Measurements from ENCODE around the gene SH3GLB1. TPM values are rescaled to one million over a fixed set of nuclear protein-coding genes. Genes with fewer than 3 reads are reported as not detected.
A peak's percentile ranks its signal among the peaks of the same experiment; 100 is the strongest.
"Not testable (repeated sequence)": the region's sequence is repeated elsewhere in the genome, so short reads cannot be mapped to it uniquely, and the experiment has no call there.

SH3GLB1 gene
- total RNA-seq, 1 experiment from 2014 or later = 47.6 TPM

GRCh38 chr1:86699186-86699585, 5.2 kb upstream of the SH3GLB1 start:
- H2AFZ ChIP-seq = no peak overlapping the region
- intact Hi-C loops (cut with micrococcal nuclease; ENCODE audit: unreplicated experiment) = no loop called here
- BruUV-seq (replicated peaks) = no TSS peak

GRCh38 chr1:86701731-86702130, 2.6 kb upstream of the SH3GLB1 start:
- Histone ChIP-seq H3K4me2 (no peak overlapping the region), H3K9me3 (ENCODE audit: insufficient read depth, low read depth) (no peaks in the 10 kb centered on the region), H3K36me3 (ENCODE audit: low read depth) (no peaks in the 10 kb centered on the region), H3K79me2 (ENCODE audit: low read depth) (peaks cover 17% of the 10 kb centered on the region), H2AFZ (no peak overlapping the region), H4K20me1 (ENCODE audit: insufficient read depth) (peaks cover 6% of the 10 kb centered on the region), H3K27me3 (ENCODE audit: insufficient read depth, low read depth) (no peaks in the 10 kb centered on the region), H3K4me3 (no peak overlapping the region), H3K9me2 (ENCODE audit: insufficient read depth) (no peaks in the 10 kb centered on the region), H3K27ac (no peak overlapping the region), H3F3A (ENCODE audit: insufficient read depth, low read depth) (peaks cover 26% of the 10 kb centered on the region), H3K4me1 (replicated peaks; ENCODE audit: insufficient read depth) (peaks cover 22% of the 10 kb centered on the region)
- ChIA-PET CTCF (interaction anchor here (1.2 kb wide), 1 partner anchor 132 kb away, joined by 3 read pairs; no protein-coding TSS in a partner anchor), POLR2A (ENCODE audit: unreplicated experiment) (no interaction called here)
- BruUV-seq (replicated peaks) = no TSS peak
- no peak for DNase-seq
- intact Hi-C loops (cut with micrococcal nuclease; ENCODE audit: unreplicated experiment) = loop anchor here (10.0 kb wide), 2 partner anchors 197 to 317 kb away; no protein-coding TSS in a partner anchor
- TF ChIP-seq EZH2 (IDR thresholded peaks at IDR 0.05; ENCODE audit: low read depth) (no peak), CTCF (conservative IDR thresholded peaks at IDR 0.05) (no peak)

More at GRCh38 chr1:86699186-86699585, 5.2 kb upstream of the SH3GLB1 start:
- Histone ChIP-seq H4K20me1 (ENCODE audit: insufficient read depth) (no peaks in the 10 kb centered on the region), H3K9me2 (ENCODE audit: insufficient read depth) (no peaks in the 10 kb centered on the region), H3K4me2 (no peak overlapping the region), H3F3A (ENCODE audit: insufficient read depth, low read depth) (peaks cover 13% of the 10 kb centered on the region; the same call in 1 of the 2 replicates), H3K9me3 (ENCODE audit: insufficient read depth, low read depth) (no peaks in the 10 kb centered on the region), H3K4me3 (no peak overlapping the region), H3K4me1 (replicated peaks; ENCODE audit: insufficient read depth) (peaks cover 29% of the 10 kb centered on the region), H3K27ac (no peak overlapping the region), H3K79me2 (ENCODE audit: low read depth) (no peaks in the 10 kb centered on the region), H3K36me3 (ENCODE audit: low read depth) (no peaks in the 10 kb centered on the region), H3K27me3 (ENCODE audit: insufficient read depth, low read depth) (no peaks in the 10 kb centered on the region)
- no peak for TF ChIP-seq CTCF (conservative IDR thresholded peaks at IDR 0.05)
- no peak for TF ChIP-seq EZH2 (IDR thresholded peaks at IDR 0.05; ENCODE audit: low read depth)
- CTCF ChIA-PET = no interaction called here
- no peak for DNase-seq
- POLR2A ChIA-PET (ENCODE audit: unreplicated experiment) = no interaction called here

GRCh38 chr1:86702954-86703494, 1.4 kb upstream of the SH3GLB1 start:
- CTCF ChIA-PET; H3K9me2 ChIP-seq (ENCODE audit: insufficient read depth); H3K9me3 ChIP-seq (ENCODE audit: insufficient read depth, low read depth); H3K27me3 ChIP-seq (ENCODE audit: insufficient read depth, low read depth); DNase-seq; BruUV-seq (replicated peaks); H3K36me3 ChIP-seq (ENCODE audit: low read depth); H4K20me1 ChIP-seq (ENCODE audit: insufficient read depth): not testable (repeated sequence)
- intact Hi-C loops (cut with micrococcal nuclease; ENCODE audit: unreplicated experiment) = loop anchor here (10.0 kb wide), 2 partner anchors 198 to 318 kb away; no protein-coding TSS in a partner anchor
- H3K4me2 ChIP-seq = peak overlapping the region; percentile 96
- H2AFZ ChIP-seq = peak overlapping the region; percentile 98
- peaks cover 30% of the 10 kb centered on the region for H3K4me1 ChIP-seq (replicated peaks; ENCODE audit: insufficient read depth)
- POLR2A ChIA-PET (ENCODE audit: unreplicated experiment) = interaction anchor here (0.5 kb wide), 1 partner anchor 419 kb away, joined by 5 read pairs; no protein-coding TSS in a partner anchor
- peak overlapping the region; percentile 76; the same call in 1 of the 2 replicates for H3K4me3 ChIP-seq
- H3K79me2 ChIP-seq (ENCODE audit: low read depth) = peaks cover 30% of the 10 kb centered on the region
- H3K27ac ChIP-seq = 0 out of 2 replicates have a peak overlapping the region, but pooled peaks have one; percentile 77
- peaks cover 26% of the 10 kb centered on the region for H3F3A ChIP-seq (ENCODE audit: insufficient read depth, low read depth)

All from PC-9 (cell line).